ENCODE results near the gene UBXN10.

- TF ChIP-seq CTCF (conservative IDR thresholded peaks at IDR 0.05; ENCODE audit: low read length) (peak; percentile 98), EZH2phosphoT487 (IDR thresholded peaks at IDR 0.05; ENCODE audit: borderline replicate concordance, low read depth, low read length) (no peak)
Observed at GRCh38 chr1:20194757-20195461, 9.0 kb downstream of the UBXN10 start.
